Naive thymus-derived CD4-positive, alpha-beta T cell (primary cell): ENCODE measurements around the gene AGL. TPM values are rescaled to one million over a fixed set of nuclear protein-coding genes. Genes with fewer than 3 reads are reported as not detected.
"Not testable (repeated sequence)": the region's sequence is repeated elsewhere in the genome, so short reads cannot be mapped to it uniquely, and the experiment has no call there.

Experiments used
- ATAC-seq: fragments of 150-1000 bp; cut with Tn5 transposase; 2 replicates; pipeline ENCODE4 v1.10.0; 2021; ENCODE audit warnings: mild to moderate bottlenecking, moderate library complexity
- CTCF ChIA-PET: fragments of 350-600 bp; sonication (Branson Sonifier 250); formaldehyde crosslinking; loops from one replicate; lab custom pipeline; 2021; ENCODE audit warnings: antibody characterized with exemption; lab: Charles Lee
- POLR2A ChIA-PET: fragments of 350-600 bp; sonication (Branson Sonifier 250); formaldehyde crosslinking; loops from one replicate; lab custom pipeline; 2021; ENCODE audit warnings: antibody characterized with exemption, inconsistent platforms; lab: Charles Lee
- DNase-seq, 9 donors: peaks; one replicate each; pipeline versions ENCODE4 v3.0.0 to v3.0.0-alpha.2; 2020 to 2022; ENCODE audit warnings: mixed read lengths in 1 of 9
- H3K27ac ChIP-seq: one replicate; pipeline ENCODE4 v1.7.0; 2013; ENCODE audit warnings: mild to moderate bottlenecking, low read depth, low read length, moderate library complexity
- H3K27me3 ChIP-seq, 2 donors: one replicate each; pipeline ENCODE4 v1.7.0; 2013; ENCODE audit warnings: low read length in 2 of 2, mild to moderate bottlenecking in 2 of 2, moderate library complexity in 2 of 2; ENCODE audit not compliant: control insufficient read depth in 2 of 2, insufficient read depth in 2 of 2
- H3K36me3 ChIP-seq, 3 experiments: 1 replicate in 2 of 3; 2 replicates in 1 of 3; pipeline ENCODE4 v1.7.0; 2013; ENCODE audit warnings: low read length in 3 of 3, mild to moderate bottlenecking in 3 of 3, moderate library complexity in 1 of 3; ENCODE audit not compliant: insufficient read depth in 3 of 3, control insufficient read depth in 2 of 3
- H3K4me1 ChIP-seq, 2 donors: one replicate each; pipeline ENCODE4 v1.7.0; 2013; ENCODE audit warnings: low read length in 2 of 2, mild to moderate bottlenecking in 2 of 2, moderate library complexity in 1 of 2; ENCODE audit not compliant: control insufficient read depth in 2 of 2, insufficient read depth in 2 of 2
- H3K4me3 ChIP-seq: 2 replicates; pipeline ENCODE4 v1.7.0; 2013; ENCODE audit warnings: mild to moderate bottlenecking, low read length
- H3K9me3 ChIP-seq, 3 experiments: 1 replicate in 2 of 3; 2 replicates in 1 of 3; pipeline ENCODE4 v1.7.0; 2013; ENCODE audit warnings: low read length in 3 of 3; ENCODE audit not compliant: control insufficient read depth in 2 of 3
- H3K27ac Mint-ChIP-seq, 9 donors: one replicate each; pipeline ENCODE4 v1.8.0; 2020 to 2022; ENCODE audit warnings: mixed read lengths in 9 of 9, mild to moderate bottlenecking in 8 of 9, moderate library complexity in 5 of 9, inconsistent platforms in 2 of 9
- H3K27me3 Mint-ChIP-seq, 5 donors: one replicate each; pipeline ENCODE4 v1.8.0; 2021 to 2022; ENCODE audit warnings: mixed read lengths in 5 of 5, mild to moderate bottlenecking in 1 of 5
- H3K36me3 Mint-ChIP-seq, 5 donors: one replicate each; pipeline ENCODE4 v1.8.0; 2020 to 2022; ENCODE audit warnings: mixed read lengths in 5 of 5, mild to moderate bottlenecking in 3 of 5, inconsistent platforms in 1 of 5
- H3K4me1 Mint-ChIP-seq, 7 donors: one replicate each; pipeline ENCODE4 v1.8.0; 2020 to 2022; ENCODE audit warnings: mixed read lengths in 7 of 7, mild to moderate bottlenecking in 3 of 7, inconsistent platforms in 1 of 7
- H3K4me3 Mint-ChIP-seq, 10 donors: one replicate each; pipeline ENCODE4 v1.8.0; 2020 to 2022; ENCODE audit warnings: mild to moderate bottlenecking in 10 of 10, mixed read lengths in 10 of 10, moderate library complexity in 6 of 10, inconsistent platforms in 2 of 10
- H3K9me3 Mint-ChIP-seq, 11 donors: one replicate each; pipeline ENCODE4 v1.8.0; 2020 to 2022; ENCODE audit warnings: mixed read lengths in 11 of 11, mild to moderate bottlenecking in 4 of 11, inconsistent platforms in 1 of 11, moderate library complexity in 1 of 11
- intact Hi-C, 2 donors: fragments of 100-400 bp; cut with micrococcal nuclease; formaldehyde crosslinking; loops; one replicate each; pipeline ENCODE4 v1.15.1; 2023
- polyA plus RNA-seq, 2 donors: library from polyadenylated mRNA; unstranded; fragments of 300-500 nt; fragmentation: Illumina TruSeq; gene quantifications; one replicate each; pipeline ENCODE4 v1.2.3, GENCODE V29; 2021
- total RNA-seq, 6 experiments: library from RNA in 5 of 6; stranded (reverse) in 5 of 6; gene quantifications; 1 replicate in 5 of 6; 2 replicates in 1 of 6; pipeline ENCODE4 v1.2.3 and lab custom pipeline; 2021 to 2026

The AGL gene
- total and polyA plus RNA-seq, 7 experiments from 2014 or later = 10.8 to 20.1 (median 12.5) TPM

- intact Hi-C loops, ATAC-seq, H3K27ac ChIP-seq, H3K4me3 Mint-ChIP-seq, H3K9me3 Mint-ChIP-seq, H3K27me3 Mint-ChIP-seq, H3K27ac Mint-ChIP-seq, H3K4me3 ChIP-seq, H3K9me3 ChIP-seq, H3K36me3 ChIP-seq, H3K27me3 ChIP-seq, H3K4me1 ChIP-seq, H3K36me3 Mint-ChIP-seq, DNase-seq, POLR2A ChIA-PET, CTCF ChIA-PET: not testable (repeated sequence)
- H3K4me1 Mint-ChIP-seq = peaks cover 6 to 13% (median 12%) of the 10 kb centered on the region in 7 donors
Measured at GRCh38 chr1:99845201-99845600, 5.0 kb upstream of the AGL start.

- Histone ChIP-seq H3K4me1 (peaks cover 7 to 10% of the 10 kb centered on the region in 2 donors), H3K27me3 (no peaks in the 10 kb centered on the region), H3K4me3 (peak overlapping the region; percentile 81), H3K9me3 (no peaks in the 10 kb centered on the region), H3K27ac (peak overlapping the region; percentile 75), H3K36me3 (peaks cover 0 to 5% (median 3%) of the 10 kb centered on the region in 3 experiments)
- intact Hi-C loops = no loop called here
- ChIA-PET POLR2A (interaction anchor here (0.7 to 1.8 kb wide), 2 partner anchors 121 to 186 kb away, joined by 3 to 5 read pairs; partner anchors contain the start of gene SLC35A3), CTCF (no interaction called here)
- Mint-ChIP-seq H3K27ac (peak overlapping the region; percentile 85 to 98 (median 96)), H3K4me3 (peak overlapping the region; percentile 89 to 99 (median 96)), H3K27me3 (no peaks in the 10 kb centered on the region), H3K9me3 (no peaks in the 10 kb centered on the region), H3K36me3 (peaks cover 6 to 14% (median 12%) of the 10 kb centered on the region in 5 donors), H3K4me1 (peaks cover 18 to 42% (median 37%) of the 10 kb centered on the region in 7 donors)
- DNase-seq (no peak), ATAC-seq (no peak)
Measured at GRCh38 chr1:99849413-99849743, 783 bp upstream of the AGL start.

GRCh38 chr1:99850459-99851291 lies 514 bp downstream of the AGL start:
- H3K4me1 ChIP-seq = peaks cover 7 to 10% of the 10 kb centered on the region in 2 donors
- H3K27me3 ChIP-seq = no peaks in the 10 kb centered on the region
- peaks cover 20 to 42% (median 37%) of the 10 kb centered on the region in 7 donors for H3K4me1 Mint-ChIP-seq
- no peaks in the 10 kb centered on the region for H3K27me3 Mint-ChIP-seq
- peak overlapping the region; percentile 89 to 99 (median 96) for H3K4me3 Mint-ChIP-seq
- DNase-seq (peak in 3 of 9 donors; percentile 2 to 4 (median 3)), ATAC-seq (peak; percentile 1)
- H3K36me3 ChIP-seq = peaks cover 0 to 12% (median 3%) of the 10 kb centered on the region in 3 experiments
- H3K9me3 Mint-ChIP-seq = no peaks in the 10 kb centered on the region
- H3K9me3 ChIP-seq = no peaks in the 10 kb centered on the region
- peak overlapping the region; percentile 81 for H3K4me3 ChIP-seq
- H3K36me3 Mint-ChIP-seq = peaks cover 6 to 23% (median 14%) of the 10 kb centered on the region in 5 donors
- peak overlapping the region; percentile 75 for H3K27ac ChIP-seq
- CTCF ChIA-PET = no interaction called here
- POLR2A ChIA-PET = interaction anchor here (1.3 to 1.8 kb wide), 2 partner anchors 10 to 120 kb away, joined by 3 to 5 read pairs; partner anchors contain the start of gene SLC35A3
- peak overlapping the region; percentile 86 to 96 (median 94) for H3K27ac Mint-ChIP-seq
- intact Hi-C loops = loop anchor here (1.0 to 5.0 kb wide), 12 partner anchors 42 to 1045 kb away; partner anchors contain the start of genes RTCA (in 2 of the 2), TRMT13 (in 2 of the 2), CDC14A (in 1 of the 2) and DBT (in 1 of the 2)

DNA sequence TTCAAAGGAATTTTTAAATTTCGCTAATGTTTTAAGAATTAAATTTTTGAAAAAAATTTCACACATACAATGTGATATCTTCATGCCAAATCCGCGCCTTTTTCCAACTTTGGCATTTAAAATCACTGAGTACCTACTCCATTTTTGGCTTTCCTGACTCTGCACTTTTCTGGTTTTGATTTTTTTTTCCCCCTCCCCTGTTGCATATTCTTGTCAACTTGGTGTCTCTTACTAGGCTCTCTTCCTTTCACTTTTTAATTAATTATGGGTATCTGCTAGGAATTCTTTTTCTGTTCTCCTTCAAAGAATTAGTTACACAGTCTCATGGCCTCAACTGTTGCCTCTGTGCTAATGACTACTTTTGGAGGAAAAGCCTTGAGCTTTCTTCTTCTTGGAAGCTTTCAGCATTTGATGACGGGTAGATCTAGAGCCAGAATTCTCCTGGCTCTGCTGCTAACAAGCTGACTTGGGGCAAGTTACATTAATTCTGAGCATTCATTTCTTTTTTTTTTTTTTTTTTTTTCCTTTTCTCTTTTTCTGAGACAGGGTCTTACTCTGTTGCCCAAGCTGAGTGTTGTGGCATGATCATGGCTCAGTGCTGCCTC lies 1.8 kb downstream of the AGL start:
- Histone ChIP-seq H3K9me3 (no peaks in the 10 kb centered on the region), H3K36me3 (peaks cover 0 to 12% (median 3%) of the 10 kb centered on the region in 3 experiments), H3K27me3 (no peaks in the 10 kb centered on the region), H3K4me1 (peaks cover 7 to 10% of the 10 kb centered on the region in 2 donors), H3K27ac (no peak overlapping the region), H3K4me3 (no peak overlapping the region)
- Mint-ChIP-seq H3K36me3 (peaks cover 6 to 28% (median 18%) of the 10 kb centered on the region in 5 donors), H3K27me3 (no peaks in the 10 kb centered on the region), H3K9me3 (no peaks in the 10 kb centered on the region), H3K27ac (peak overlapping the region in 7 of 9 donors; percentile 7 to 75 (median 21)), H3K4me3 (peak overlapping the region in 9 of 10 donors; percentile 0 to 98 (median 26)), H3K4me1 (peaks cover 20 to 42% (median 37%) of the 10 kb centered on the region in 7 donors)
- ChIA-PET POLR2A (no interaction called here), CTCF (no interaction called here)
- no peak for DNase-seq
- no peak for ATAC-seq
- intact Hi-C loops = loop anchor here (2.0 to 5.0 kb wide), 7 partner anchors 43 to 501 kb away; partner anchors contain the start of genes RTCA (in 2 of the 2), CDC14A (in 1 of the 2) and FRRS1 (in 1 of the 2)

DNA sequence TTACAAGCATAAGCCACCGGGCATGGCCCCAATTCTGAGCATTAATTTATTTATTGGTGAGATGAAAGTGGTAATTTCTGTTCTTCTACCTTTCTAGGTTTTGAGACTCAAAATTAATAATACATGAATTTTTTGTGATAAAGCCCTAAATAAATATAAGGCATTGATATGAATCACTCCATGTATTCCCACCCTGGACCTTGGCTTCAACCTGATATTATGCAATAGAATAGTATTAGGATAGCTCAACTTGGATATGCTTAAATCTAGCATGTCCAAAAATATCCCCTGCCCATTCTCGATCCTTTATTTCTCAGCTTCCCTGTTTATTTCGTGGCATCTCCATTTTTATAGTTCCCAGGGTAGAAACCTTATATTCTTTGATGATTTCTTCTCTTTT lies 2.5 kb downstream of the AGL start:
- Histone ChIP-seq H3K4me1 (peaks cover 7 to 10% of the 10 kb centered on the region in 2 donors), H3K9me3 (no peaks in the 10 kb centered on the region), H3K27ac (no peak overlapping the region), H3K4me3 (no peak overlapping the region), H3K27me3 (no peaks in the 10 kb centered on the region), H3K36me3 (peaks cover 0 to 12% (median 3%) of the 10 kb centered on the region in 3 experiments)
- ATAC-seq (no peak), DNase-seq (no peak)
- POLR2A ChIA-PET = no interaction called here
- Mint-ChIP-seq H3K27ac (peak overlapping the region in 6 of 9 donors; percentile 6 to 79 (median 44)), H3K36me3 (peaks cover 6 to 28% (median 18%) of the 10 kb centered on the region in 5 donors), H3K4me3 (peak overlapping the region in 2 of 10 donors; percentile 13 to 15), H3K9me3 (no peaks in the 10 kb centered on the region), H3K27me3 (no peaks in the 10 kb centered on the region), H3K4me1 (peaks cover 20 to 42% (median 37%) of the 10 kb centered on the region in 7 donors)
- CTCF ChIA-PET = no interaction called here
- intact Hi-C loops = loop anchor here (5.0 kb wide), 2 partner anchors 85 to 415 kb away; partner anchors contain the start of genes FRRS1 (in 1 of the 2) and RTCA (in 1 of the 2)

DNA sequence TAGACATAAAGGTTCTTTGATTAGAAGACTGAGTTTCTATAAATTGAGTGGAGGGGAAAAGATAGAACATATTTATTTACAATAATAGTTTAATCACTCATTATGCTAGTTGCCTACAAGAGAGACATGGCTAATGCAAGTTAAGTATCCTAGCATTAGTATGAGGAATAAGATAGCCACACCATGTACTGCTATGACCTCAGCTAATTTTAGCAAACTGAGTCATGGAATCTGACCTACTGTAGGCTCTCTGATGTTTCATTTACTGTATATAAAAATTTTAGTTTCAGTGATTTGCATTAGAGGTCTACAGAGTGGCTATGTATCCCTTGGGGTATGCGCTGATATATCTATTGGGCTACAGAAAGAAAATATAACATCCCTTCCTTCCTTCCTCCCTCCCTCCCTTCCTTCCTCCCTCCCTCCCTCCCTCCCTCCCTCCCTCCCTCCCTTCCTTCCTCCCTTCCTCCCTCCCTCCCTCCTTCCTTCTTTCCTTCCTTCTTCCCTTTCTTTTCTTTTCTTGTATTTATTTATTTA lies 5.8 kb downstream of the AGL start:
- H3K4me1 ChIP-seq = peaks cover 0 to 2% of the 10 kb centered on the region in 2 donors
- Mint-ChIP-seq H3K4me3 (no peak overlapping the region), H3K9me3 (no peaks in the 10 kb centered on the region), H3K27ac (no peak overlapping the region), H3K36me3 (peaks cover 7 to 35% (median 20%) of the 10 kb centered on the region in 5 donors), H3K27me3 (no peaks in the 10 kb centered on the region), H3K4me1 (peaks cover 9 to 22% (median 17%) of the 10 kb centered on the region in 7 donors)
- ChIA-PET POLR2A (no interaction called here), CTCF (no interaction called here)
- no peaks in the 10 kb centered on the region for H3K27me3 ChIP-seq
- H3K9me3 ChIP-seq = no peaks in the 10 kb centered on the region
- H3K4me3 ChIP-seq = no peak overlapping the region
- no peak overlapping the region for H3K27ac ChIP-seq
- intact Hi-C loops = no loop called here
- H3K36me3 ChIP-seq = peaks cover 0 to 15% (median 3%) of the 10 kb centered on the region in 3 experiments
- no peak for DNase-seq
- no peak for ATAC-seq
